NCI-H2171 (cell line): ENCODE data around the gene NSL1.
"Not testable (repeated sequence)": the region's sequence is repeated elsewhere in the genome, so short reads cannot be mapped to it uniquely, and the experiment has no call there.

ENCODE experiments used
- DNase-seq: peaks from one replicate; lab custom pipeline; 2025; lab: John Stamatoyannopoulos, UW

NSL1 gene

GRCh38 chr1:212791676-212792395 is at the start of gene NSL1, which contains the start of gene TATDN3:
NSL1 (minus strand) TSS chr1:212791777; CDS start chr1:212791763, 14 bp downstream.
TATDN3 (plus strand) TSS chr1:212791894; CDS start chr1:212791922, 28 bp downstream.
- DNase-seq = peak; percentile 83

GRCh38 chr1:212838145-212838544 is 46.6 kb upstream of the NSL1 start:
- no peak for DNase-seq

- not testable (repeated sequence) for DNase-seq
These were observed 41.9 kb upstream of the NSL1 start for GRCh38 chr1:212833211-212834207.

GRCh38 chr1:212828395-212828794 is 36.8 kb upstream of the NSL1 start:
- no peak for DNase-seq

GRCh38 chr1:212827831-212828278 is 36.3 kb upstream of the NSL1 start:
- no peak for DNase-seq

GRCh38 chr1:212827171-212827776 is 35.7 kb upstream of the NSL1 start:
- DNase-seq = no peak

- DNase-seq = no peak
These were observed 34.3 kb upstream of the NSL1 start for GRCh38 chr1:212825798-212826452.

GRCh38 chr1:212824201-212824600 is 32.6 kb upstream of the NSL1 start:
- DNase-seq = no peak

- no peak for DNase-seq
These were observed 31.4 kb upstream of the NSL1 start for GRCh38 chr1:212822956-212823355.

GRCh38 chr1:212820969-212821368 is 29.4 kb upstream of the NSL1 start:
- DNase-seq = no peak

GRCh38 chr1:212819726-212820125 is 28.1 kb upstream of the NSL1 start:
- no peak for DNase-seq

GRCh38 chr1:212816567-212817278 is 25.1 kb upstream of the NSL1 start:
- no peak for DNase-seq

- DNase-seq = no peak
These were observed 23.2 kb upstream of the NSL1 start for GRCh38 chr1:212814537-212815334.

GRCh38 chr1:212805767-212806166 is 14.2 kb upstream of the NSL1 start:
- no peak for DNase-seq

- DNase-seq = no peak
These were observed 6.1 kb upstream of the NSL1 start for GRCh38 chr1:212797681-212798080.

GRCh38 chr1:212794561-212795014 is 3.0 kb upstream of the NSL1 start:
- no peak for DNase-seq

- DNase-seq = no peak
These were observed 875 bp upstream of the NSL1 start for GRCh38 chr1:212792396-212792908.

GRCh38 chr1:212791261-212791675 is 309 bp downstream of the NSL1 start:
- DNase-seq = peak; percentile 80

GRCh38 chr1:212785871-212786270 is 5.7 kb downstream of the NSL1 start:
- DNase-seq = no peak

GRCh38 chr1:212783976-212784375 is 7.6 kb downstream of the NSL1 start:
- DNase-seq = no peak
